Kidney epithelial cell (primary cell): ENCODE data around the gene SUGP1. TPM values are rescaled to one million over a fixed set of nuclear protein-coding genes. Genes with fewer than 3 reads are reported as not detected.

Source experiments
- DNase-seq: peaks from one replicate; pipeline ENCODE4 v3.0.0-alpha.2; 2010; ENCODE audit warnings: low read depth
- H3K27me3 ChIP-seq: 2 replicates; pipeline ENCODE4 v1.6.0; 2011; ENCODE audit warnings: low read length; ENCODE audit not compliant: control insufficient read depth, insufficient read depth
- H3K36me3 ChIP-seq: 2 replicates; pipeline ENCODE4 v1.5.1; 2011; ENCODE audit warnings: low read length; ENCODE audit not compliant: control insufficient read depth, insufficient read depth
- H3K4me3 ChIP-seq: 2 replicates; pipeline ENCODE4 v1.5.1; 2011; ENCODE audit warnings: low read depth, mild to moderate bottlenecking, control low read depth, low read length
- CTCF ChIP-seq: IDR thresholded peaks from 2 replicates; pipeline ENCODE4 v1.5.1; 2011; ENCODE audit warnings: mild to moderate bottlenecking, moderate library complexity, low read length, control low read depth, inconsistent platforms; ENCODE audit not compliant: insufficient read depth, poor library complexity, severe bottlenecking
- total RNA-seq: library from RNA; depleted of rRNA; stranded (reverse); fragments of >200 nt; gene quantifications from 2 replicates; pipeline ENCODE4 v1.2.3, GENCODE V29; 2015

SUGP1 gene
- total RNA-seq, 1 donor from 2014 or later = 44.0 TPM

- no peak for TF ChIP-seq CTCF
- peaks cover 5% of the 10 kb centered on the region for H3K36me3 ChIP-seq
- H3K4me3 ChIP-seq = no peak overlapping the region
- no peak for DNase-seq
- H3K27me3 ChIP-seq = no peaks in the 10 kb centered on the region
These were observed 15.3 kb upstream of the SUGP1 start for GRCh38 chr19:19335408-19336158.

DNA sequence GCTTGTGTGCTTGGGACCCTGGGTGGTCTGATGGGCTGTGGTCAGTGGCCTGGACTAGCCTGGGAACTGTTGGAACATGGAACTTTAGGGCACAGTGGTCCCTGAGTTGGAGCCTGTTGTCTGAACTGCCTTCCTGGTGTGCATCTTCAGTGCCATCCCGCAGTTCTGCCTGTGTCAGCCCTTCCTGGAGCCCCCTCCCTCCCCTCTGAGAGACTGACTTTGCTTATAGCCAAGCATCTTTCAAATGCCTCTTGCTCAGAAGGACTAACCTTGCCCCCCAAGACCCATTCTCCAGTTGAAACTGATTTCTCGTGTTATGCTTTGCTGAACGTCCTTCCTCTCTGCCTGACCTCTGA lies 14.7 kb upstream of the SUGP1 start:
- no peak for DNase-seq
- H3K36me3 ChIP-seq = peaks cover 5% of the 10 kb centered on the region
- no peak for TF ChIP-seq CTCF
- H3K27me3 ChIP-seq = no peaks in the 10 kb centered on the region
- H3K4me3 ChIP-seq = no peak overlapping the region

- no peak for DNase-seq
- Histone ChIP-seq H3K4me3 (no peak overlapping the region), H3K27me3 (no peaks in the 10 kb centered on the region), H3K36me3 (peaks cover 5% of the 10 kb centered on the region)
- no peak for TF ChIP-seq CTCF
These were observed 14.0 kb upstream of the SUGP1 start for GRCh38 chr19:19334063-19334988.

DNA sequence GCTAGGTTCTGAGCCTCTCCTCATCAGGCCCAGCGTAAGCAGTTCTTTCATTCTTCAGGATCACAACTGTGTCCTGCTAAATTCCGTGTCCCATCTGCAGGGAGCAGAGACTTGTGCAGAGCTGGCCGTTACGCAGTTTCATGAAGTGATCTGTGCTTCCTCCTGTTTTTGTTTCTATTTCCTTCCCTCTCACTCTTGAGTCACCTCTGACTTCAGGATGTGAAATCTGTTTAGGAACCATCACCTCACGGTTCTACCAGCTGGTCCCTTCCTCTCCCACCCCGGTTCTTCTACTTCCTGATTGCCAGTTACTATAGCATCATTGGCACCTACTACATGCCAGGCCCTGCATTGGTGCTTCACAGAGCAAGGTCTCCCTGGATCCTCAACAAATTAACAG lies 8.8 kb upstream of the SUGP1 start:
- no peaks in the 10 kb centered on the region for H3K36me3 ChIP-seq
- H3K27me3 ChIP-seq = no peaks in the 10 kb centered on the region
- TF ChIP-seq CTCF = no peak
- no peak for DNase-seq
- no peak overlapping the region for H3K4me3 ChIP-seq

GRCh38 chr19:19327672-19328071 lies 7.4 kb upstream of the SUGP1 start:
- H3K27me3 ChIP-seq = no peaks in the 10 kb centered on the region
- no peak for DNase-seq
- H3K36me3 ChIP-seq = no peaks in the 10 kb centered on the region
- no peak for TF ChIP-seq CTCF
- no peak overlapping the region for H3K4me3 ChIP-seq
